GM12874 (cell line): Measurements from ENCODE around the gene GP9.

Source experiments
- CTCF ChIP-seq: IDR thresholded peaks from 2 replicates; pipeline ENCODE4 v1.5.1; 2011; ENCODE audit warnings: low read depth, mild to moderate bottlenecking, control low read depth, low read length, moderate library complexity; ENCODE audit not compliant: insufficient read depth

Gene GP9

DNA sequence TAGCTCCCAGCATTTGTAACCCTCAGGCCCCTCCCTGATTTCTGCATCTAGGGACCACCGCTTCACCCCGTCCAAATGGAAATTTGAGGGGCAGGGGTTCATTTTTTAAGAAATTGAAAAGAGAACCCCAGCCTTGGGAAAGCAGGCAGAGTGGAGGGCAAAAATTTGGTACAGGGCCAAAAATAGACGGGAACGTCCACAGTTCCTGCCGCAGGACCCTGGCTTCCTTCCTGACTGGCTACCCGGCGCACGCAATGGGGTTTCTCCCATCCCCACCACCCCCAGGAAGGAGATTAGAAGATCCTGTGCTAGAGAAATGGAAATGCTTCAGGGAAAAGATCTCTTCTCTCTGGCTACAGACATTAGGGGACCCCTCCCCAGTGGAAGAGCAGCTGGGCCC is 20.9 kb downstream of the GP9 start:
- TF ChIP-seq CTCF: no peak

DNA sequence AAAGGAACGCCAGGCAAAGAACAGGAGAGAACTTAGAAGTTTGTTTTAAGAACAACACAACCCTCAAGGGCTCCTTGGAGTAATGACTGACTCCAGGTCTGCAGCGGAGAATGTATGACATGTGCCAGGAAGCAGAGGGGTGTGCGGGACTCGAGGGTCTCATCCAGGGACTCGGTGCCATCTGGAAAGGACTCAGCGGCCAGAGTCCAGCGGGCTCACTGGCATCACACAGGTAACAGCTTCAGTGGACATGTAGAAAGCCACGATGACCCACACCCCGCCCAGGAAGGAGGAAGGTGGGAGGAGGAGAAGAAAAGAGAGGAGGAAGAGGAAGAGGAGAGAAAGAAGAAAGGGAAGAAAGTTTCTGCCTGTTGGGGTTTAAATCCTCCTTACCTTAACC is 21.4 kb downstream of the GP9 start:
- no peak for TF ChIP-seq CTCF

GRCh38 chr3:129084501-129084900 is 23.9 kb downstream of the GP9 start:
- no peak for TF ChIP-seq CTCF

DNA sequence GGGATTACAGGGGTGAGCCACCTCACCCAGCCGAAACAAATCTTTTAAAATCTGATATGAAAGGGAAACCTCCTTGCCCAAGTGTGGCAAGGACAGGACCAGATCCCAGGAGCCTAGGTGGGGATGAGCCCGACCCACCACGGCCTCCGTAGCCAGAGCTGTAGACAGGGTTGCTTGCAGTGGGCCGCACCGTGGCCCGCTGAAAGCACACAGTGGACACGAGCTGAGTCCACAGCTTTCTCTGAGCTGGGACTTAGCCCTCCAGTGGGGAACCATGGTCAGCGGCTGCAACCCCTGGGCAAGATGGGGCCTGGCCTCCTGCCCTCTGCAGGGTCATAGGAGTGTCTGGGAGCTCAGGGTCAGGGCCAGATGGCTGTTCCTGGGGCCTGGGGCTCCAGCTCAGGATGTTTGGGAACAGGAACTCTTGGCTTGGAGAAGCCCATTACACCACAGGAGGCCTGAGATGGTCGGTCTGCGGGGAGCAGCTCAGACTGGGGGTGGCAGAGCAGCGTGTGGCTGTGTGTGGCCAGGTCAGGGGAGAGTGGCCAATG is 24.7 kb downstream of the GP9 start:
- TF ChIP-seq CTCF: no peak

- TF ChIP-seq CTCF: no peak
These were observed 25.2 kb downstream of the GP9 start for GRCh38 chr3:129085818-129086217.

DNA sequence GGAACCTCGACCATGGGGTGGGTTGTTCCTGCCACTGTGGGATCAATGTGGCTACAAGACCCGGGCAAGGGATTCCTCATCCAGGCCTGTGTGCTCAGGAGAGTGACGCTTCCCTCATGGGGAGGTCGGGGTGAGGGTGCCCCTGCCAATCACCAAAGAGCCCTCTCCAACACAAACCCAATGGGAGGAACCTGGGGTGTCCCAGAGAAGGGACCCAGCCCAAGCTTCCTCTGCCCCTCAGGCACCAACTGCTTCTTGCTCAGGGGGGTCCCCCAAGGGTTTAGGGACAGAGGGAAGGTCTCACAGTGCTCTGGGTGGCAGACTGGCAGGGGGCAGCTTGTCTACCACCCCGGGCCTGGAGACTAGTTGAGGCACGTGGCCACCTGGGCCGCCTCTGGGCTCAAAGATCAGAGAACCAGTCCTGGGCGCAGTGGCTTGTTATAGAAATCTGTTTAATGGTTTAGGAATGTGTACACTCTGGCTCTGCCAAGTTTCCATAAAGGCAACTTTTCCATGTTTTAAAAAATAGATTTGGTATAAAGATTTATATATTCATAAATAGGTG is 26.6 kb downstream of the GP9 start:
- no peak for TF ChIP-seq CTCF

GRCh38 chr3:129095285-129095684 is 34.7 kb downstream of the GP9 start:
- no peak for TF ChIP-seq CTCF
